ENCODE results near the gene SUSD4. TPM values are rescaled to one million over a fixed set of nuclear protein-coding genes. Genes with fewer than 3 reads are reported as not detected.

Gene SUSD4
- total and polyA plus RNA-seq, 2 of the 8 experiments (the other 6 are each of a cell fraction or from before 2014, with no cell fraction given) = 3.9 to 5.2 TPM

DNA sequence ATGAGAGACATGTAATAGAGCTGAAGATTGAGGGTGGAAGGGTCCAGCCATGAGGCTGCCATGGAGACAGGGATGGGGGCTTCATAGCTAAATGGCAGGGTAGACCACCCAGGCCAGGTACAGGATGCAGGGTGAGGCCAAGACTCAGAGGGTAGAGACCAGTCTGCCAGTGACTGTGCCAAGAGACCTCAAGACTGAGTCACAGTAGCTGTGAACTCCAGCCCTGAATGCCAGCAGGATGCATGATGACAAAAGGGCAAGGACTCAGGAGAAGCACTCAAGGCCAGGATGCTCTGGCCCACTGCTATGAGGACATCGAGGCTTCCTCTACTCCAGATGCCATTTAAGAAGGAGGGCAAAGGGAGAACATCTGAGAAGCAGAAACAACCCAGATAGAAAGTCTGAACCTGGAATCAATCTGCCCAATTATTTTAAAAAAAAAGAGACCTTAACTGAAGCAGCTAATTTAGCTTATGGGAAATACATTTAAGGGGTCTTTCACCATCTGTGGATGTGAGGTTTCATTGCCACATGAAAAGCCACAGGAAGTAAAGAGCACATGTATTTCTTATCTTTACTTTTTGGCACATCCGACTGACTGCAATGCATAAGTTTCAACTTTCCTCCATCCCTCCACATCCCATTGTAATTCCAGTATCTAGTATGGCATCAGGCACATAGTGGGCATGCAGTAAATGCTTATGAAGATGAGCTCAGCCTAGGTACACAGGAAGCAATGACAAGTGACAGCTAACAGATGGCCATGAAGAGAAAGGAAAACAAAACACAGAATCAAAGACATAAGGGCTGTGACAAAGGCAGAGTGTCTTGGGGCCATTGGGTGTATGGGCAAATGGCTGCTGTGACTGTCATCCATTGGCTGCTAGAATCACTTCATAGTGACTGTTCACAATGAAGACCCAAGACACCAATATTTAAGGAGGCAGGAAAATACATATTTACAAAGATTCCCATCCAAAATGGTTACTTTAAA, 40.2 kb downstream of the SUSD4 start:
- no peak overlapping the region for H2BK12ac ChIP-seq (ENCODE audit: low read depth, low read length)
- 38% methylated on average over 2 of the region's 2 CpGs; no CpG with 5 or more reads in 1 of the 2 experiments for WGBS, 2 experiments (ENCODE audit: extremely low coverage in 1 of 2, insufficient coverage in 1 of 2, insufficient read length in 1 of 2, insufficient replicate concordance in 2 of 2, low coverage in 1 of 2, low lambda C conversion rate in 2 of 2, missing lambda C conversion rate in 1 of 2)
- H2BK120ac ChIP-seq (replicated peaks; ENCODE audit: low read depth, low read length) = no peak overlapping the region
- DNase-seq (ENCODE audit: low read depth in 1 of 2, low spot score in 2 of 2) = no peak
- no peak overlapping the region for H3K18ac ChIP-seq (ENCODE audit: extremely low read depth, low read length)
- no peak overlapping the region for H3K4ac ChIP-seq (replicated peaks; ENCODE audit: insufficient read length, low read depth, low read length)
- no peak overlapping the region for H2BK5ac ChIP-seq (ENCODE audit: low read depth, low read length)
- H3K79me1 ChIP-seq (ENCODE audit: low read depth, low read length) = no peaks in the 10 kb centered on the region
- no peak overlapping the region for H2BK20ac ChIP-seq (ENCODE audit: low read length)
- H3K27me3 ChIP-seq (replicated peaks in 1 of 4; ENCODE audit: control insufficient read depth in 3 of 4, extremely low read depth in 1 of 4, insufficient read depth in 3 of 4, low read length in 3 of 4) = no peaks in the 10 kb centered on the region
- no peak overlapping the region for H4K91ac ChIP-seq (replicated peaks; ENCODE audit: insufficient read length, low read length)
- no peak overlapping the region for H3K14ac ChIP-seq (ENCODE audit: insufficient read length)
- no peak overlapping the region for H3K23ac ChIP-seq (ENCODE audit: insufficient read length)
- ChIA-PET POLR2A (ENCODE audit: partially characterized antibody) (no interaction called here), CTCF (ENCODE audit: partially characterized antibody) (interaction anchor here (1.2 to 2.1 kb wide), 3 partner anchors 9 to 233 kb away, joined by 4 to 5 read pairs (median 5); no protein-coding TSS in a partner anchor)
- H3K9ac ChIP-seq (replicated peaks in 1 of 4; ENCODE audit: extremely low read depth in 1 of 4, low read depth in 3 of 4, low read length in 3 of 4) = no peak overlapping the region
- H4K8ac ChIP-seq (ENCODE audit: extremely low read depth, insufficient read depth, low read length) = no peak overlapping the region
- H3K4me2 ChIP-seq (ENCODE audit: insufficient read depth in 1 of 2, low read depth in 2 of 2, low read length in 2 of 2) = no peak overlapping the region
- H3K56ac ChIP-seq (replicated peaks; ENCODE audit: insufficient read length, low read depth, low read length) = no peak overlapping the region
- no peak overlapping the region for H3K4me3 ChIP-seq (ENCODE audit: extremely low read depth in 1 of 4, insufficient read depth in 2 of 4, low read depth in 3 of 4, low read length in 4 of 4)
- no peak overlapping the region for H4K5ac ChIP-seq (ENCODE audit: insufficient read length, low read depth, low read length)
- H2AFZ ChIP-seq (ENCODE audit: low read length) = no peak overlapping the region
- no peak overlapping the region for H3K27ac ChIP-seq (ENCODE audit: low read depth, low read length)
- H3K36me3 ChIP-seq (ENCODE audit: control insufficient read depth in 2 of 4, insufficient read depth in 4 of 4, low read length in 3 of 4) = no peaks in the 10 kb centered on the region
- no peak for FAIRE-seq
- H4K20me1 ChIP-seq (replicated peaks in 1 of 2; ENCODE audit: control insufficient read depth in 1 of 2, insufficient read depth in 2 of 2, low read length in 2 of 2) = no peaks in the 10 kb centered on the region
- no peaks in the 10 kb centered on the region for H3K79me2 ChIP-seq (ENCODE audit: control insufficient read depth in 1 of 2, insufficient read depth in 2 of 2, low read length in 2 of 2)
- H2AK5ac ChIP-seq (ENCODE audit: low read depth, low read length) = no peak overlapping the region
- no peak overlapping the region for H2BK15ac ChIP-seq (ENCODE audit: low read length)
- peaks cover 2 to 12% (median 6%) of the 10 kb centered on the region in 4 experiments; a peak in 5 of 7 replicates for H3K4me1 ChIP-seq (replicated peaks in 1 of 4; ENCODE audit: control insufficient read depth in 3 of 4, insufficient read depth in 4 of 4, low read length in 3 of 4)
- H3K23me2 ChIP-seq (ENCODE audit: low read depth, low read length) = peaks cover 5% of the 10 kb centered on the region; the same call in 1 of the 2 replicates
- TF ChIP-seq HDAC6 (IDR thresholded peaks at IDR 0.05; ENCODE audit: low read depth, low read length) (no peak), CBX8 (IDR thresholded peaks at IDR 0.05; ENCODE audit: borderline replicate concordance, low read depth, low read length) (no peak), CBX5 (IDR thresholded peaks at IDR 0.05; ENCODE audit: low read depth, low read length) (no peak), SIRT6 (IDR thresholded peaks at IDR 0.05; ENCODE audit: low read length) (no peak), SIX5 (IDR thresholded peaks at IDR 0.05; ENCODE audit: low read depth, low read length) (no peak)
- H3K9me3 ChIP-seq (ENCODE audit: insufficient read depth in 2 of 2, low read depth in 1 of 2, low read length in 1 of 2) = no peaks in the 10 kb centered on the region

Measured in H1 (cell line).